HEK293T (cell line): Measurements from ENCODE around the gene TGFBR2.

Source experiments
- BHLHE40 ChIP-seq: fragments of 450-650 bp; IDR thresholded peaks from 2 replicates; pipeline ENCODE4 v1.6.1; 2016; ENCODE audit warnings: mild to moderate bottlenecking, moderate library complexity, borderline replicate concordance
- ELF4 ChIP-seq: fragments of 450-650 bp; IDR thresholded peaks from 2 replicates; pipeline ENCODE4 v1.6.1; 2017; ENCODE audit warnings: antibody characterized with exemption
- FOXA1 ChIP-seq: fragments of 450-650 bp; IDR thresholded peaks from 2 replicates; pipeline ENCODE4 v1.6.1; 2016; ENCODE audit warnings: mild to moderate bottlenecking
- FOXK2 ChIP-seq: fragments of 450-650 bp; IDR thresholded peaks from 2 replicates; pipeline ENCODE4 v1.6.1; 2016; ENCODE audit warnings: mild to moderate bottlenecking
- FOXM1 ChIP-seq: fragments of 450-650 bp; IDR thresholded peaks from 2 replicates; pipeline ENCODE4 v1.6.1; 2017; ENCODE audit warnings: mild to moderate bottlenecking, borderline replicate concordance
- HDGF ChIP-seq: fragments of 450-650 bp; IDR thresholded peaks from 2 replicates; pipeline ENCODE4 v1.6.1; 2017; ENCODE audit warnings: antibody characterized with exemption, borderline replicate concordance
- L3MBTL2 ChIP-seq: fragments of 450-650 bp; conservative IDR thresholded peaks from 2 replicates; pipeline ENCODE4 v1.6.1; 2016; ENCODE audit warnings: mild to moderate bottlenecking
- NFRKB ChIP-seq: fragments of 450-650 bp; IDR thresholded peaks from 2 replicates; pipeline ENCODE4 v1.6.1; 2016; ENCODE audit warnings: mild to moderate bottlenecking, moderate library complexity
- SP1 ChIP-seq: fragments of 450-650 bp; IDR thresholded peaks from 2 replicates; pipeline ENCODE4 v1.6.1; 2017
- SUZ12 ChIP-seq: fragments of 450-650 bp; IDR thresholded peaks from 2 replicates; pipeline ENCODE4 v1.6.1; 2016; ENCODE audit warnings: mild to moderate bottlenecking
- ZNF384 ChIP-seq: fragments of 450-650 bp; IDR thresholded peaks from 2 replicates; pipeline ENCODE4 v1.6.1; 2016

GRCh38 chr3:30675774-30676173, 69.4 kb downstream of the TGFBR2 start:
- no peak for TF ChIP-seq SP1
- no peak for TF ChIP-seq FOXA1
- no peak for TF ChIP-seq BHLHE40
- TF ChIP-seq NFRKB: no peak
- TF ChIP-seq SUZ12: no peak
- no peak for TF ChIP-seq ELF4
- TF ChIP-seq ZNF384: no peak
- TF ChIP-seq FOXM1: no peak
- no peak for TF ChIP-seq HDGF
- TF ChIP-seq L3MBTL2: no peak
- no peak for TF ChIP-seq FOXK2
